ENCODE results near the gene GFAP.

The GFAP gene

GRCh38 chr17:44919411-44919810 lies 4.1 kb upstream of the GFAP start:
- in situ Hi-C loops (cut with HindIII; ENCODE audit: low pct_ligation_motif_present, low pct_unique_long_range_greater_than_20kb, low sequenced_read_pairs), result no loop called here
- no peak for DNase-seq

- no peak for DNase-seq
- in situ Hi-C loops (cut with HindIII; ENCODE audit: low pct_ligation_motif_present, low pct_unique_long_range_greater_than_20kb, low sequenced_read_pairs), result no loop called here
Observed at GRCh38 chr17:44918006-44918405, 2.7 kb upstream of the GFAP start.

GRCh38 chr17:44917456-44917855 lies 2.2 kb upstream of the GFAP start:
- DNase-seq, result no peak
- in situ Hi-C loops (cut with HindIII; ENCODE audit: low pct_ligation_motif_present, low pct_unique_long_range_greater_than_20kb, low sequenced_read_pairs), result no loop called here

- DNase-seq, result peak; percentile 80
- in situ Hi-C loops (cut with HindIII; ENCODE audit: low pct_ligation_motif_present, low pct_unique_long_range_greater_than_20kb, low sequenced_read_pairs), result no loop called here
Observed at GRCh38 chr17:44916781-44917241, 1.5 kb upstream of the GFAP start.

GRCh38 chr17:44915862-44916780 lies 821 bp upstream of the GFAP start:
- no peak for DNase-seq
- in situ Hi-C loops (cut with HindIII; ENCODE audit: low pct_ligation_motif_present, low pct_unique_long_range_greater_than_20kb, low sequenced_read_pairs), result no loop called here

GRCh38 chr17:44914698-44915271 lies 515 bp downstream of the GFAP start:
- DNase-seq, result no peak
- in situ Hi-C loops (cut with HindIII; ENCODE audit: low pct_ligation_motif_present, low pct_unique_long_range_greater_than_20kb, low sequenced_read_pairs), result no loop called here

GRCh38 chr17:44914148-44914547 lies 1.2 kb downstream of the GFAP start:
- no peak for DNase-seq
- in situ Hi-C loops (cut with HindIII; ENCODE audit: low pct_ligation_motif_present, low pct_unique_long_range_greater_than_20kb, low sequenced_read_pairs), result no loop called here

- no peak for DNase-seq
- in situ Hi-C loops (cut with HindIII; ENCODE audit: low pct_ligation_motif_present, low pct_unique_long_range_greater_than_20kb, low sequenced_read_pairs), result no loop called here
Observed at GRCh38 chr17:44913676-44914075, 1.6 kb downstream of the GFAP start.

GRCh38 chr17:44912763-44913544 lies 2.3 kb downstream of the GFAP start:
- in situ Hi-C loops (cut with HindIII; ENCODE audit: low pct_ligation_motif_present, low pct_unique_long_range_greater_than_20kb, low sequenced_read_pairs), result no loop called here
- no peak for DNase-seq

- in situ Hi-C loops (cut with HindIII; ENCODE audit: low pct_ligation_motif_present, low pct_unique_long_range_greater_than_20kb, low sequenced_read_pairs), result no loop called here
- peak; percentile 82 for DNase-seq
Observed at GRCh38 chr17:44911133-44912001, 3.9 kb downstream of the GFAP start.

GRCh38 chr17:44910231-44911106 lies 4.8 kb downstream of the GFAP start:
- no peak for DNase-seq
- in situ Hi-C loops (cut with HindIII; ENCODE audit: low pct_ligation_motif_present, low pct_unique_long_range_greater_than_20kb, low sequenced_read_pairs), result no loop called here

- peak; percentile 93 for DNase-seq
- in situ Hi-C loops (cut with HindIII; ENCODE audit: low pct_ligation_motif_present, low pct_unique_long_range_greater_than_20kb, low sequenced_read_pairs), result no loop called here
Observed at GRCh38 chr17:44909681-44910144, 5.6 kb downstream of the GFAP start.

- DNase-seq, result no peak
- in situ Hi-C loops (cut with HindIII; ENCODE audit: low pct_ligation_motif_present, low pct_unique_long_range_greater_than_20kb, low sequenced_read_pairs), result no loop called here
Observed at GRCh38 chr17:44908761-44909326, 6.5 kb downstream of the GFAP start.

- DNase-seq, result no peak
- in situ Hi-C loops (cut with HindIII; ENCODE audit: low pct_ligation_motif_present, low pct_unique_long_range_greater_than_20kb, low sequenced_read_pairs), result no loop called here
Observed at GRCh38 chr17:44907729-44908470, 7.4 kb downstream of the GFAP start.

- DNase-seq, result no peak
- in situ Hi-C loops (cut with HindIII; ENCODE audit: low pct_ligation_motif_present, low pct_unique_long_range_greater_than_20kb, low sequenced_read_pairs), result no loop called here
Observed at GRCh38 chr17:44906763-44907728, 8.3 kb downstream of the GFAP start.

Measured in ACHN (cell line).